Measurements from ENCODE around the gene SEC31B. TPM values are rescaled to one million over a fixed set of nuclear protein-coding genes. Genes with fewer than 3 reads are reported as not detected.

Gene SEC31B
- polyA plus RNA-seq, 1 donor (not counting 4 experiments of a cell fraction or from before 2014, with no cell fraction given), result 4.9 TPM

DNA sequence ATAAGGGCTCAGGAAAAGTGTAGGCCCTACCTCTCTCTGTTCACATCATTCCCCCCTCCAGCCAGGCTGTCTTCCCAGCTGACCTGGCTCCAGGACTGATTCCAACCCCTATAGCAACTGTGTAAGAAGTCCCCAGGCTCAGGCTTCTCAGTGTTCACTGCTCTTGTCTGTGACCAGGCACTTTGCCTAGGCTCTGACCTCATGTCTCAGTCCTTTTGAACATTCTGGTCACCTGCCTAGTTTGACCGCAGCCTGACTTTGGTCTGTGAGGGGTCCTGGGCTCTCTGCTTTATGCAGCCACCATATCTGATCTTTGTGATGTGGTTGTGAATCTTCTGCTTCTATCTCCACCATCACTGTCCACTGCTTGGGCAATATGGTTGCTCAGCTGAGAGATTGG, 40.6 kb upstream of the SEC31B start:
- H3K4me2 ChIP-seq (ENCODE audit: control insufficient read depth, extremely low read depth, insufficient read depth, low read depth, low read length), result no peak overlapping the region
- no peak overlapping the region for H3K4me3 ChIP-seq (ENCODE audit: control insufficient read depth in 2 of 3, extremely low read depth in 1 of 3, insufficient read depth in 2 of 3, low read depth in 1 of 3, low read length in 3 of 3)
- dilution Hi-C loops (cut with MboI; ENCODE audit: extremely low pct_ligation_motif_present, low sequenced_read_pairs), result loop anchor here (25.0 kb wide), 1 partner anchor 327 kb away; no protein-coding TSS in a partner anchor
- FAIRE-seq (no peak), DNase-seq (ENCODE audit: low read depth, low spot score) (no peak)
- no peaks in the 10 kb centered on the region for H3K79me2 ChIP-seq (ENCODE audit: control insufficient read depth, insufficient read depth, low read length)
- no peaks in the 10 kb centered on the region for H3K9me1 ChIP-seq (ENCODE audit: control insufficient read depth, extremely low read depth, insufficient read depth, low read length)
- no peak overlapping the region for H3K27ac ChIP-seq (ENCODE audit: control insufficient read depth, insufficient read depth, low read length)
- peaks cover 33% of the 10 kb centered on the region for H3K27me3 ChIP-seq (ENCODE audit: control insufficient read depth, extremely low read depth, insufficient read depth, low read length)
- H3K9ac ChIP-seq (ENCODE audit: control insufficient read depth, extremely low read depth, insufficient read depth, low read length), result no peak overlapping the region
- peaks cover 3% of the 10 kb centered on the region for H3K4me1 ChIP-seq (ENCODE audit: control insufficient read depth, extremely low read depth, insufficient read depth, low read length)
- H3K9me3 ChIP-seq (ENCODE audit: control insufficient read depth, low read depth, low read length), result no peaks in the 10 kb centered on the region
- TF ChIP-seq, protein P1, sequence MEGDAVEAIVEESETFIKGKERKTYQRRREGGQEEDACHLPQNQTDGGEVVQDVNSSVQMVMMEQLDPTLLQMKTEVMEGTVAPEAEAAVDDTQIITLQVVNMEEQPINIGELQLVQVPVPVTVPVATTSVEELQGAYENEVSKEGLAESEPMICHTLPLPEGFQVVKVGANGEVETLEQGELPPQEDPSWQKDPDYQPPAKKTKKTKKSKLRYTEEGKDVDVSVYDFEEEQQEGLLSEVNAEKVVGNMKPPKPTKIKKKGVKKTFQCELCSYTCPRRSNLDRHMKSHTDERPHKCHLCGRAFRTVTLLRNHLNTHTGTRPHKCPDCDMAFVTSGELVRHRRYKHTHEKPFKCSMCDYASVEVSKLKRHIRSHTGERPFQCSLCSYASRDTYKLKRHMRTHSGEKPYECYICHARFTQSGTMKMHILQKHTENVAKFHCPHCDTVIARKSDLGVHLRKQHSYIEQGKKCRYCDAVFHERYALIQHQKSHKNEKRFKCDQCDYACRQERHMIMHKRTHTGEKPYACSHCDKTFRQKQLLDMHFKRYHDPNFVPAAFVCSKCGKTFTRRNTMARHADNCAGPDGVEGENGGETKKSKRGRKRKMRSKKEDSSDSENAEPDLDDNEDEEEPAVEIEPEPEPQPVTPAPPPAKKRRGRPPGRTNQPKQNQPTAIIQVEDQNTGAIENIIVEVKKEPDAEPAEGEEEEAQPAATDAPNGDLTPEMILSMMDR (optimal IDR thresholded peaks at IDR 0.05 in 1 of 3, IDR thresholded peaks at IDR 0.05 in 1 of 3, conservative IDR thresholded peaks at IDR 0.05 in 1 of 3; ENCODE audit: extremely low read depth in 1 of 3, insufficient read depth in 2 of 3, low read length in 3 of 3), result no peak
- no peak for TF ChIP-seq EZH2 (IDR thresholded peaks at IDR 0.05; ENCODE audit: low read length)
- H2AFZ ChIP-seq (ENCODE audit: control insufficient read depth, low read length), result no peak overlapping the region
- peaks cover 3 to 12% of the 10 kb centered on the region in 2 experiments for H3K36me3 ChIP-seq (ENCODE audit: control insufficient read depth in 2 of 2, extremely low read depth in 1 of 2, insufficient read depth in 2 of 2, low read length in 2 of 2)
- H4K20me1 ChIP-seq (ENCODE audit: control insufficient read depth, extremely low read depth, insufficient read depth, low read length), result no peaks in the 10 kb centered on the region

DNA sequence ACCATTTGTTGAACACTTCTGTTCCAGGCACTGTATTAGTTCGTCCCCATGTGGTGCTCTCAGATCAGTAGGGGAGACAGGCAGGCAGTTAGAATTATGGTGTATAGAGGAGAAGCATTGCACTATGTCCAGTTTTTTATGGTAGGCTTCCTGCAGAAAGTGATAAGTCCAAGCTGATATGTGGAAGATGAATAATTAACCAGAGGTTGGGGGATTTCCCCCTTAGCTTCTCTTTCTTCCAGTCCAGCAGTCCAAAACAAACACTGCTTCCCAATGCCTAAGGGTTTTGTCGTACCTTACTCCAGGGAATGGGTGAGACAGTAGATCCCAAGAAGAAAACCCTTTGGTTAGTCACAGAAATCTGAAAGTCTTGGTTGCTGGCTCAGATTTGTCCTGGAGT, 35.2 kb upstream of the SEC31B start:
- Histone ChIP-seq H3K27me3 (ENCODE audit: control insufficient read depth, extremely low read depth, insufficient read depth, low read length) (no peaks in the 10 kb centered on the region), H3K4me2 (ENCODE audit: control insufficient read depth, extremely low read depth, insufficient read depth, low read depth, low read length) (no peak overlapping the region), H3K27ac (ENCODE audit: control insufficient read depth, insufficient read depth, low read length) (no peak overlapping the region), H3K9me1 (ENCODE audit: control insufficient read depth, extremely low read depth, insufficient read depth, low read length) (no peaks in the 10 kb centered on the region), H3K9me3 (ENCODE audit: control insufficient read depth, low read depth, low read length) (no peaks in the 10 kb centered on the region), H3K36me3 (ENCODE audit: control insufficient read depth in 2 of 2, extremely low read depth in 1 of 2, insufficient read depth in 2 of 2, low read length in 2 of 2) (peaks cover 11 to 18% of the 10 kb centered on the region in 2 experiments), H3K79me2 (ENCODE audit: control insufficient read depth, insufficient read depth, low read length) (no peaks in the 10 kb centered on the region), H3K4me3 (ENCODE audit: control insufficient read depth in 2 of 3, extremely low read depth in 1 of 3, insufficient read depth in 2 of 3, low read depth in 1 of 3, low read length in 3 of 3) (no peak overlapping the region), H3K9ac (ENCODE audit: control insufficient read depth, extremely low read depth, insufficient read depth, low read length) (no peak overlapping the region), H3K4me1 (ENCODE audit: control insufficient read depth, extremely low read depth, insufficient read depth, low read length) (no peaks in the 10 kb centered on the region), H4K20me1 (ENCODE audit: control insufficient read depth, extremely low read depth, insufficient read depth, low read length) (no peaks in the 10 kb centered on the region), H2AFZ (ENCODE audit: control insufficient read depth, low read length) (no peak overlapping the region)
- FAIRE-seq (no peak), DNase-seq (ENCODE audit: low read depth, low spot score) (no peak)
- dilution Hi-C loops (cut with MboI; ENCODE audit: extremely low pct_ligation_motif_present, low sequenced_read_pairs), result loop anchor here (25.0 kb wide), 1 partner anchor 332 kb away; no protein-coding TSS in a partner anchor
- TF ChIP-seq EZH2 (IDR thresholded peaks at IDR 0.05; ENCODE audit: low read length), result no peak
- TF ChIP-seq, protein P1 (optimal IDR thresholded peaks at IDR 0.05 in 1 of 3, IDR thresholded peaks at IDR 0.05 in 1 of 3, conservative IDR thresholded peaks at IDR 0.05 in 1 of 3; ENCODE audit: extremely low read depth in 1 of 3, insufficient read depth in 2 of 3, low read length in 3 of 3), result no peak
